Activated CD4-positive, CD25-positive, alpha-beta regulatory T cell treated with anti-CD3 and anti-CD28 coated beads, Interleukin-2, amount 50 U/mL, for 72 hours (primary cell): ENCODE results near the gene ARMH3.
"Not testable (repeated sequence)": the region's sequence is repeated elsewhere in the genome, so short reads cannot be mapped to it uniquely, and the experiment has no call there.

ENCODE experiments used
- DNase-seq: peaks from one replicate; pipeline ENCODE4 v3.0.0; 2021

The ARMH3 gene

GRCh38 chr10:102040305-102041050, 15.5 kb downstream of the ARMH3 start:
- DNase-seq = no peak

GRCh38 chr10:102038410-102038809, 17.6 kb downstream of the ARMH3 start:
- no peak for DNase-seq

GRCh38 chr10:102035807-102036206, 20.2 kb downstream of the ARMH3 start:
- not testable (repeated sequence) for DNase-seq

GRCh38 chr10:102033787-102034186, 22.2 kb downstream of the ARMH3 start:
- no peak for DNase-seq

- no peak for DNase-seq
Observed at GRCh38 chr10:102027261-102027660, 28.7 kb downstream of the ARMH3 start.

GRCh38 chr10:102024799-102025198, 31.2 kb downstream of the ARMH3 start:
- DNase-seq = no peak

GRCh38 chr10:102020938-102021337, 35.0 kb downstream of the ARMH3 start:
- no peak for DNase-seq

- no peak for DNase-seq
Observed at GRCh38 chr10:102017295-102017694, 38.7 kb downstream of the ARMH3 start.

GRCh38 chr10:102016416-102016815, 39.6 kb downstream of the ARMH3 start:
- no peak for DNase-seq

GRCh38 chr10:102010961-102011360, 45.0 kb downstream of the ARMH3 start:
- no peak for DNase-seq

GRCh38 chr10:102009801-102010425, 46.1 kb downstream of the ARMH3 start:
- DNase-seq = no peak

- no peak for DNase-seq
Observed at GRCh38 chr10:102007796-102008195, 48.2 kb downstream of the ARMH3 start.

- DNase-seq = not testable (repeated sequence)
Observed at GRCh38 chr10:102007031-102007430, 48.9 kb downstream of the ARMH3 start.

- no peak for DNase-seq
Observed at GRCh38 chr10:102004376-102004775, 51.6 kb downstream of the ARMH3 start.

GRCh38 chr10:102003541-102003940, 52.4 kb downstream of the ARMH3 start:
- no peak for DNase-seq

GRCh38 chr10:102001435-102002068, 54.4 kb downstream of the ARMH3 start:
- no peak for DNase-seq

- no peak for DNase-seq
Observed at GRCh38 chr10:101997803-101998202, 58.2 kb downstream of the ARMH3 start.

- DNase-seq = no peak
Observed at GRCh38 chr10:101995451-101996063, 60.4 kb downstream of the ARMH3 start.

GRCh38 chr10:101993651-101994200, 62.2 kb downstream of the ARMH3 start:
- DNase-seq = no peak

- DNase-seq = no peak
Observed at GRCh38 chr10:101993221-101993620, 62.8 kb downstream of the ARMH3 start.

- DNase-seq = no peak
Observed at GRCh38 chr10:101987136-101987535, 68.8 kb downstream of the ARMH3 start.

- DNase-seq = no peak
Observed at GRCh38 chr10:101986624-101986971, 69.4 kb downstream of the ARMH3 start.

GRCh38 chr10:101980677-101981076, 75.3 kb downstream of the ARMH3 start:
- DNase-seq = not testable (repeated sequence)
